ENCODE measurements around the gene TBC1D10B. TPM values are rescaled to one million over a fixed set of nuclear protein-coding genes. Genes with fewer than 3 reads are reported as not detected.

The TBC1D10B gene
- total RNA-seq, 3 donors from 2014 or later: 46.4 to 48.8 (median 47.5) TPM

DNA sequence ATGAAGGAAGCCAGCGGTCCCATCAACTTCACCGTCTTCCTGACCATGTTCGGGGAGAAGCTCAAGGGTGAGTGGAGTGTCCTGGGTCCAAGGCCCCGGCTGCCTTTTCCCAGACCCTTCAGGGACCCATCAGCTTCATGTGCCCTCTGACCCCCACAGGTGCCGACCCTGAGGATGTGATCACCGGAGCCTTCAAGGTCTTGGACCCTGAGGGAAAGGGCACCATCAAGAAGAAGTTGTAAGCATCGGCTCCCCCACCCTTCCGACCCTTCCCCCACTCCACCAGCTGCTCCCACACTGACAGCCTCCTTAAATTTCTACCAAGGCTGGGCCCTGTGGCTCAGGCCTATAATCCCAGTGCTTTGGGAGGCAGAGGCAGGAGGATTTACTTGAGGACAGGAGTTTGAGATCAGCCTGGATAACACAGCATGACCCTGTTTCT, 6.2 kb upstream of the TBC1D10B start:
- Histone ChIP-seq H3K36me3 (ENCODE audit: low read depth) (no peaks in the 10 kb centered on the region), H3K4me3 (no peak overlapping the region), H3K4me1 (ENCODE audit: low read depth) (peaks cover 11% of the 10 kb centered on the region), H3K9me3 (no peaks in the 10 kb centered on the region)
- TF ChIP-seq, protein P1, sequence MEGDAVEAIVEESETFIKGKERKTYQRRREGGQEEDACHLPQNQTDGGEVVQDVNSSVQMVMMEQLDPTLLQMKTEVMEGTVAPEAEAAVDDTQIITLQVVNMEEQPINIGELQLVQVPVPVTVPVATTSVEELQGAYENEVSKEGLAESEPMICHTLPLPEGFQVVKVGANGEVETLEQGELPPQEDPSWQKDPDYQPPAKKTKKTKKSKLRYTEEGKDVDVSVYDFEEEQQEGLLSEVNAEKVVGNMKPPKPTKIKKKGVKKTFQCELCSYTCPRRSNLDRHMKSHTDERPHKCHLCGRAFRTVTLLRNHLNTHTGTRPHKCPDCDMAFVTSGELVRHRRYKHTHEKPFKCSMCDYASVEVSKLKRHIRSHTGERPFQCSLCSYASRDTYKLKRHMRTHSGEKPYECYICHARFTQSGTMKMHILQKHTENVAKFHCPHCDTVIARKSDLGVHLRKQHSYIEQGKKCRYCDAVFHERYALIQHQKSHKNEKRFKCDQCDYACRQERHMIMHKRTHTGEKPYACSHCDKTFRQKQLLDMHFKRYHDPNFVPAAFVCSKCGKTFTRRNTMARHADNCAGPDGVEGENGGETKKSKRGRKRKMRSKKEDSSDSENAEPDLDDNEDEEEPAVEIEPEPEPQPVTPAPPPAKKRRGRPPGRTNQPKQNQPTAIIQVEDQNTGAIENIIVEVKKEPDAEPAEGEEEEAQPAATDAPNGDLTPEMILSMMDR (IDR thresholded peaks at IDR 0.05): no peak
- no peak for DNase-seq
- ATAC-seq: no peak
- intact Hi-C loops (cut with DNase I, micrococcal nuclease): no loop called here

DNA sequence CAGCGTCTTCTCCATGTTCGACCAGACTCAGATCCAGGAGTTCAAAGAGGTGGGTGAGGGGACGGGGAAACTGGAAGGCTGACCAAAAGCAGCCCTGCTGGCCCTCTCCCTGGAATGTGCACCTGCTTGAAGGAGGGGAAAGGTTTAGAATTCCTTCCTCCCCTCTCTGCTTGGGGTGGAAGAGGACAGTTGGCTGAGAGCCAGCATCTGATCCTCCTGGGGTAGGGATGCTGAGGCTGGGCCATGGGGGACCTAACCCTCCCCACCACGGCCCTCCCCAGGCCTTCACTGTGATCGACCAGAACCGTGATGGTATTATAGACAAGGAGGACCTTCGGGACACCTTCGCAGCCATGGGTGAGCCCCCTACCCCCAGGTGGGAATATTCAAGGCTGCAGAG, 5.6 kb upstream of the TBC1D10B start:
- ATAC-seq (no peak), DNase-seq (no peak)
- H3K9me3 ChIP-seq: no peaks in the 10 kb centered on the region
- peaks cover 11% of the 10 kb centered on the region for H3K4me1 ChIP-seq (ENCODE audit: low read depth)
- no peaks in the 10 kb centered on the region for H3K36me3 ChIP-seq (ENCODE audit: low read depth)
- intact Hi-C loops (cut with DNase I, micrococcal nuclease): no loop called here
- TF ChIP-seq, protein P1 (IDR thresholded peaks at IDR 0.05): no peak
- no peak overlapping the region for H3K4me3 ChIP-seq

DNA sequence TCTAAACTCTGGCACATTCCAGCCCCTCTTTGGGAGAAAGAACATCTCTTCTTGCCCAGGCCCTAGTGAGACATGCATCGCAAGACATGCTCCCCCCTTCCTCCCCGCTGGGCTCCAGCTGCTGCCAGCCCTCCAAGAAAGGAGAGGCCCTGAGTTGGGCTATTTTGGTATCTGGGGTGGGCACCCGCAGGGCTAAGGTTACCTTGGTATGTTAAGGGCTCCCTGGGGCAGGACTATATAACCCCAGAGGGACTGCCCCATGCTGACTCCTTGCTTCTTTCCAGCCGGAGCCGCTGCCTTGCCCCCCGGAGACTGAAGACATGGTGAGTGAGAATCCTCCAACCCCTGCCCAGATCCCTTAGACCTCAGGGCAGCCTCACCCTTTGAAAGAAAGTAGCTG, 4.2 kb upstream of the TBC1D10B start, which contains the start of gene MYL11:
MYL11 (plus strand) TSS at position 265 of the 400 bp plus-strand sequence; CDS start at position 321, 56 bp downstream.
- no peak for ATAC-seq
- TF ChIP-seq, protein P1 (IDR thresholded peaks at IDR 0.05): no peak
- intact Hi-C loops (cut with DNase I, micrococcal nuclease): no loop called here

DNA sequence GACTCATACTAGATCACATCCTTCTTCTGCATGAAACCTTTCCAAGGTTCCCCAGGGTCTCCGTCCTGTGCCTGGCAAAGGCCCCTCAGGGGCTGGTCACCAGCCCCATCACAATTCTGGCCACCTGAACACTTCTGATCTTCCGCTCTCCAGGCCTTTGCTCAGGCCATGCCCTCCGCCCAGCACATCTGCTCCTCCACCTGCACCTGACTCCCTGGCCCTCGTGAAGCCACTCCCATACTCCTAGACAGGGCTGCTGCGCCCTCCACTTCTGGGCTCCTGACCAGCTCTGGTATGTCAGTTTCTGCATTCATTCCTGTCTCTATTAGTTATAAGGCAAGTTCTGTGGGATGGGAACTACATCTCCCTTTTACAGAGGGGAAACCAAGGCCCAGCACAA, 2.4 kb upstream of the TBC1D10B start:
- intact Hi-C loops (cut with DNase I, micrococcal nuclease): no loop called here
- ATAC-seq: no peak

More for the DNA sequence above, 4.2 kb upstream of the TBC1D10B start, which contains the start of gene MYL11:
- no peaks in the 10 kb centered on the region for H3K9me3 ChIP-seq
- DNase-seq: no peak
- no peak within 1 kb of the TSS for H3K4me3 ChIP-seq
- H3K4me1 ChIP-seq (ENCODE audit: low read depth): peaks cover 11% of the 10 kb centered on the region
- H3K36me3 ChIP-seq (ENCODE audit: low read depth): peaks cover 4% of the 10 kb centered on the region

DNA sequence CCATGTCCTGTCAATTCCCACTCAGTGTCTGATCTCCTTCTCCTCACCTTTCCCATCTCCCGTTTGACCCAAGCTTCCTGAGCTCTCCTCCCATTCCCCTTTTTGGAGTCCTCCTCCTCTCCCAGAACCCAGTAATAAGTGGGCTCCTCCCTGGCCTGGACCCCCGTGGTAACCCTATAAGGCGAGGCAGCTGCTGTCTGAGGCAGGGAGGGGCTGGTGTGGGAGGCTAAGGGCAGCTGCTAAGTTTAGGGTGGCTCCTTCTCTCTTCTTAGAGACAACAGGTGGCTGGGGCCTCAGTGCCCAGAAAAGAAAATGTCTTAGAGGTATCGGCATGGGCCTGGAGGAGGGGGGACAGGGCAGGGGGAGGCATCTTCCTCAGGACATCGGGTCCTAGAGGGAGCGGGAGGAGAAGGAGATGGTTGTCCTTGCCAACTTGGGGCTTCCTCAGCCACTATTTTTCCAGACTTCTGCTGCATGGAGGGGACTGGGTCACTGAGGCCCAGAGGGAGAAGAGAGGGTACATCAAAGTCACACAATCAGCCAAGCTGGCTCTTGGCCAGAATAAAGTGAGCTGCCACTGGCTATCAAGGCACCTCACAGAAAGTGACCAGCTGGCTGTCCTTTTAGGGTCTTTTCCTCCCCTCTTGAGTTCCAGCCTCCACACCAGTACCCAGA, 1.9 kb upstream of the TBC1D10B start:
- intact Hi-C loops (cut with DNase I, micrococcal nuclease): no loop called here
- Histone ChIP-seq H3K4me3 (no peak overlapping the region), H3K4me1 (ENCODE audit: low read depth) (peaks cover 17% of the 10 kb centered on the region), H3K9me3 (no peaks in the 10 kb centered on the region), H3K36me3 (ENCODE audit: low read depth) (peaks cover 4% of the 10 kb centered on the region)
- no peak for ATAC-seq
- TF ChIP-seq, protein P1 (IDR thresholded peaks at IDR 0.05): no peak
- DNase-seq: no peak

More for the DNA sequence above, 2.4 kb upstream of the TBC1D10B start:
- DNase-seq: no peak
- TF ChIP-seq, protein P1 (IDR thresholded peaks at IDR 0.05): no peak
- Histone ChIP-seq H3K36me3 (ENCODE audit: low read depth) (peaks cover 4% of the 10 kb centered on the region), H3K4me1 (ENCODE audit: low read depth) (peaks cover 12% of the 10 kb centered on the region), H3K4me3 (no peak overlapping the region), H3K9me3 (no peaks in the 10 kb centered on the region)

Measured in mucosa of descending colon (tissue), 3 donors.